ENCODE data around the gene VPS25.

VPS25 gene

DNA sequence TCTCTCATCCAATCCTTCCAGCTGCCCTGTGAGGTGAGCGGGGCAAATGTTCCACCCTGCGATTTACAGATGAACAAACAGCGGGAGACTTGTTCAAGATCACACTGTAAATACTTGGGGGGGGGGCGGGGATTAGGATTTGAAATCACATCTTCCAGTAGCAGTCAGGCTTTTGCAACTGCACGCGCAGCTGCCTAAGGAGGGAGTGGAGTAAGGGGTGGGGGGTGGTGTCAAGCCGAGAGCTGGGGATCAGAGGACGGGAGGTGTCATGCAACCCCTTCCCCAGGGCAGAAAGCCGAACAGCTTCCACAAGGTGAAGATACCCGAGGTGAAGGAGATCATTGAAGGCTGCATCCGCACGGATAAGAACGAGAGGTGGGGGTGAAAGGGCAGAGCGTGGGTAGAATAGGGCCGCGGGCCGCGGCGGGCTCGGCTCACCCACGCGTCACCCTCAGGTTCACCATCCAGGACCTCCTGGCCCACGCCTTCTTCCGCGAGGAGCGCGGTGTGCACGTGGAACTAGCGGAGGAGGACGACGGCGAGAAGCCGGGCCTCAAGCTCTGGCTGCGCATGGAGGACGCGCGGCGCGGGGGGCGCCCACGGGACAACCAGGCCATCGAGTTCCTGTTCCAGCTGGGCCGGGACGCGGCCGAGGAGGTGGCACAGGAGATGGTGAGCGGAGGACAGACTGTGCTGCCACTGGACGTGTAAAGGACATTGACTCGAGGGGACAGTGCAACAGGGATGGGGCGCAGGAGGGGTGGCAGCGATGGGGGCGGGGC, 11.8 kb downstream of the VPS25 start:
- Histone ChIP-seq H3K9ac (ENCODE audit: low read depth, low read length) (no peak overlapping the region), H3K36me3 (ENCODE audit: insufficient read depth, low read length) (peaks cover 7% of the 10 kb centered on the region; the same call in 1 of the 2 replicates), H3K4me1 (ENCODE audit: insufficient read depth, low read length) (no peaks in the 10 kb centered on the region), H4K20me1 (ENCODE audit: insufficient read depth, low read length) (no peaks in the 10 kb centered on the region), H2AFZ (ENCODE audit: low read depth, low read length) (no peak overlapping the region), H3K4me2 (ENCODE audit: insufficient read depth, low read length) (no peak overlapping the region), H3K4me3 (ENCODE audit: low read depth in 1 of 2, low read length in 2 of 2) (no peak overlapping the region), H3K79me2 (ENCODE audit: insufficient read depth, low read length) (no peaks in the 10 kb centered on the region), H3K27me3 (ENCODE audit: insufficient read depth, low read length, poor library complexity) (no peaks in the 10 kb centered on the region), H3K27ac (ENCODE audit: low read length) (no peak overlapping the region), H3K9me3 (ENCODE audit: insufficient read depth, low read length, severe bottlenecking) (no peaks in the 10 kb centered on the region)
- ATAC-seq (ENCODE audit: insufficient read depth, low read depth) (no peak), DNase-seq (no peak)
- TF ChIP-seq EZH2 (IDR thresholded peaks at IDR 0.05; ENCODE audit: borderline replicate concordance, low read depth, low read length, severe bottlenecking) = no peak
- TF ChIP-seq, protein P1, sequence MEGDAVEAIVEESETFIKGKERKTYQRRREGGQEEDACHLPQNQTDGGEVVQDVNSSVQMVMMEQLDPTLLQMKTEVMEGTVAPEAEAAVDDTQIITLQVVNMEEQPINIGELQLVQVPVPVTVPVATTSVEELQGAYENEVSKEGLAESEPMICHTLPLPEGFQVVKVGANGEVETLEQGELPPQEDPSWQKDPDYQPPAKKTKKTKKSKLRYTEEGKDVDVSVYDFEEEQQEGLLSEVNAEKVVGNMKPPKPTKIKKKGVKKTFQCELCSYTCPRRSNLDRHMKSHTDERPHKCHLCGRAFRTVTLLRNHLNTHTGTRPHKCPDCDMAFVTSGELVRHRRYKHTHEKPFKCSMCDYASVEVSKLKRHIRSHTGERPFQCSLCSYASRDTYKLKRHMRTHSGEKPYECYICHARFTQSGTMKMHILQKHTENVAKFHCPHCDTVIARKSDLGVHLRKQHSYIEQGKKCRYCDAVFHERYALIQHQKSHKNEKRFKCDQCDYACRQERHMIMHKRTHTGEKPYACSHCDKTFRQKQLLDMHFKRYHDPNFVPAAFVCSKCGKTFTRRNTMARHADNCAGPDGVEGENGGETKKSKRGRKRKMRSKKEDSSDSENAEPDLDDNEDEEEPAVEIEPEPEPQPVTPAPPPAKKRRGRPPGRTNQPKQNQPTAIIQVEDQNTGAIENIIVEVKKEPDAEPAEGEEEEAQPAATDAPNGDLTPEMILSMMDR (IDR thresholded peaks at IDR 0.05; ENCODE audit: borderline replicate concordance, extremely low read depth, low read length, poor library complexity, severe bottlenecking) = no peak

DNA sequence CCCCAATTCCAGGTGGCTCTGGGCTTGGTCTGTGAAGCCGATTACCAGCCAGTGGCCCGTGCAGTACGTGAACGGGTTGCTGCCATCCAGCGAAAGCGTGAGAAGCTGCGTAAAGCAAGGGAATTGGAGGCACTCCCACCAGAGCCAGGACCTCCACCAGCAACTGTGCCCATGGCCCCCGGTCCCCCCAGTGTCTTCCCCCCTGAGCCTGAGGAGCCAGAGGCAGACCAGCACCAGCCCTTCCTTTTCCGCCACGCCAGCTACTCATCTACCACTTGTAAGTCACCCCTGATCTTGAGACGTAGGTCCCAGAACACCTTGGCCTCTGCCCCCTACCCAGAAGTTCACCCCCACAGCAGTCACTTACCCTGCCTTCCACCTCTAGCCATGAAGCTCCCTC, 14.0 kb downstream of the VPS25 start:
- H3K79me2 ChIP-seq (ENCODE audit: insufficient read depth, low read length) = no peaks in the 10 kb centered on the region
- H3K9me3 ChIP-seq (ENCODE audit: insufficient read depth, low read length, severe bottlenecking) = no peaks in the 10 kb centered on the region
- no peak for TF ChIP-seq EZH2 (IDR thresholded peaks at IDR 0.05; ENCODE audit: borderline replicate concordance, low read depth, low read length, severe bottlenecking)
- TF ChIP-seq, protein P1 (IDR thresholded peaks at IDR 0.05; ENCODE audit: borderline replicate concordance, extremely low read depth, low read length, poor library complexity, severe bottlenecking) = no peak
- no peaks in the 10 kb centered on the region for H3K27me3 ChIP-seq (ENCODE audit: insufficient read depth, low read length, poor library complexity)
- H3K27ac ChIP-seq (ENCODE audit: low read length) = no peak overlapping the region
- ATAC-seq (ENCODE audit: insufficient read depth, low read depth) = no peak
- H3K36me3 ChIP-seq (ENCODE audit: insufficient read depth, low read length) = no peaks in the 10 kb centered on the region
- H2AFZ ChIP-seq (ENCODE audit: low read depth, low read length) = no peak overlapping the region
- H3K9ac ChIP-seq (ENCODE audit: low read depth, low read length) = no peak overlapping the region
- H3K4me1 ChIP-seq (ENCODE audit: insufficient read depth, low read length) = no peaks in the 10 kb centered on the region
- DNase-seq = no peak
- H3K4me2 ChIP-seq (ENCODE audit: insufficient read depth, low read length) = no peak overlapping the region
- no peak overlapping the region for H3K4me3 ChIP-seq (ENCODE audit: low read depth in 1 of 2, low read length in 2 of 2)
- H4K20me1 ChIP-seq (ENCODE audit: insufficient read depth, low read length) = no peaks in the 10 kb centered on the region

GRCh38 chr17:42791948-42792347, 18.7 kb downstream of the VPS25 start:
- Histone ChIP-seq H4K20me1 (ENCODE audit: insufficient read depth, low read length) (no peaks in the 10 kb centered on the region), H3K4me2 (ENCODE audit: insufficient read depth, low read length) (no peak overlapping the region), H2AFZ (ENCODE audit: low read depth, low read length) (no peak overlapping the region), H3K27me3 (ENCODE audit: insufficient read depth, low read length, poor library complexity) (no peaks in the 10 kb centered on the region), H3K4me1 (ENCODE audit: insufficient read depth, low read length) (peaks cover 4% of the 10 kb centered on the region), H3K27ac (ENCODE audit: low read length) (no peak overlapping the region), H3K36me3 (ENCODE audit: insufficient read depth, low read length) (peaks cover 10% of the 10 kb centered on the region), H3K9me3 (ENCODE audit: insufficient read depth, low read length, severe bottlenecking) (no peaks in the 10 kb centered on the region), H3K79me2 (ENCODE audit: insufficient read depth, low read length) (0 out of 2 replicates have a peak, but pooled peaks cover under 1% of the 10 kb centered on the region), H3K9ac (ENCODE audit: low read depth, low read length) (no peak overlapping the region), H3K4me3 (ENCODE audit: low read depth in 1 of 2, low read length in 2 of 2) (no peak overlapping the region)
- TF ChIP-seq, protein P1 (IDR thresholded peaks at IDR 0.05; ENCODE audit: borderline replicate concordance, extremely low read depth, low read length, poor library complexity, severe bottlenecking) = no peak
- TF ChIP-seq EZH2 (IDR thresholded peaks at IDR 0.05; ENCODE audit: borderline replicate concordance, low read depth, low read length, severe bottlenecking) = no peak
- ATAC-seq (ENCODE audit: insufficient read depth, low read depth) (no peak), DNase-seq (no peak)

Data from DND-41 (cell line).